Ovary (tissue), 9 donors: Measurements from ENCODE around the gene TMEM18. TPM values are rescaled to one million over a fixed set of nuclear protein-coding genes. Genes with fewer than 3 reads are reported as not detected.

ENCODE experiments used
- DNase-seq, 5 donors: peaks; one replicate each; pipeline ENCODE4 v3.0.0-alpha.2; 2019 to 2020
- H3K27ac ChIP-seq, 2 donors: fragments of 200-600 bp; one replicate each; pipeline versions ENCODE4 v1.5.1 to v1.8.0; 2019 to 2022
- H3K27me3 ChIP-seq: fragments of 200-600 bp; one replicate; pipeline ENCODE4 v1.8.0; 2022
- H3K36me3 ChIP-seq: fragments of 200-600 bp; sonication (generic); one replicate; pipeline ENCODE4 v1.5.1; 2019
- H3K4me1 ChIP-seq: one replicate; pipeline ENCODE4 v1.8.1; 2013; ENCODE audit warnings: mild to moderate bottlenecking, moderate library complexity; ENCODE audit not compliant: insufficient read depth
- H3K4me3 ChIP-seq: fragments of 200-600 bp; sonication (generic); one replicate; pipeline ENCODE4 v1.5.1; 2017
- H3K9me3 ChIP-seq, 2 donors: fragments of 200-600 bp in 1 of 2; sonication (generic) in 1 of 2; one replicate each; pipeline versions ENCODE4 v1.5.1 to v1.8.1; 2013 to 2019; ENCODE audit warnings: mild to moderate bottlenecking in 1 of 2, moderate library complexity in 1 of 2
- EP300 ChIP-seq: sonication (generic); formaldehyde crosslinking; IDR thresholded peaks from one replicate; pipeline ENCODE4 v1.6.1; 2017; ENCODE audit warnings: antibody characterized with exemption
- POLR2A ChIP-seq: fragments of 450-650 bp; IDR thresholded peaks from one replicate; pipeline ENCODE4 v1.6.1; 2017; ENCODE audit warnings: antibody characterized with exemption, mild to moderate bottlenecking, moderate library complexity
- WGBS, 3 donors: extraction: QIAGEN DNeasy Blood & Tissue Kit in 1 of 3; methylation state at CpG; one replicate each; pipeline versions ENCODE4 v1.1.5 to v1.1.7; 2013 to 2017; 5-methylcytosine and 5-hydroxymethylcytosine counted together
- intact Hi-C, 4 donors: fragments of 100-400 bp; cut with DNase I; formaldehyde crosslinking; loops; one replicate each; pipeline versions ENCODE4 v1.11.0 to v1.15.1; 2022 to 2023
- polyA plus RNA-seq, 2 donors: library from polyadenylated mRNA; stranded (reverse); fragments of 200-250 nt in 1 of 2; fragments of 350-450 nt in 1 of 2; fragmentation: Illumina TruSeq in 1 of 2; extraction: RNeasy Lipid Tissue Mini Kit (QIAGEN cat#74804) in 1 of 2; gene quantifications; one replicate each; pipeline ENCODE4 v1.2.3, GENCODE V29; 2013 to 2014
- total RNA-seq, 7 donors: library from RNA; depleted of rRNA in 2 of 7; stranded (reverse); fragments of >200 nt in 2 of 7; fragmentation: NEBNext Ultra II Directional in 3 of 7; extraction: Animal tissue kit (Norgen Biotek cat#: 25700) in 3 of 7; gene quantifications; one replicate each; pipeline versions ENCODE4 v1.1.0 to v1.2.4, GENCODE V29; 2016 to 2023
- TF ChIP-seq, protein P1 (sequence below), 3 donors: fragments of 450-650 bp in 2 of 3; fragments of 200-600 bp in 1 of 3; IDR thresholded peaks; one replicate each; pipeline versions ENCODE4 v1.5.1 to v1.8.0; 2016 to 2022; ENCODE audit warnings: antibody characterized with exemption in 3 of 3, mild to moderate bottlenecking in 1 of 3
- donor health status: DM: no; HTN: no; CAD: no; lungs with moderate emphysema.
- donor health status: DM: no; HTN: no; CAD: no.
- donor health status: Bipolar disorder and iron deficiency.
- donor health status: DM: yes; HTN: yes; CAD: no.
- donor health status: DM: no; HTN: no; CAD: no.
- donor health status: DM: yes; HTN: yes; CAD: no.

Gene TMEM18
- total and polyA plus RNA-seq, 9 donors: 27.5 to 48.5 (median 40.4) TPM

DNA sequence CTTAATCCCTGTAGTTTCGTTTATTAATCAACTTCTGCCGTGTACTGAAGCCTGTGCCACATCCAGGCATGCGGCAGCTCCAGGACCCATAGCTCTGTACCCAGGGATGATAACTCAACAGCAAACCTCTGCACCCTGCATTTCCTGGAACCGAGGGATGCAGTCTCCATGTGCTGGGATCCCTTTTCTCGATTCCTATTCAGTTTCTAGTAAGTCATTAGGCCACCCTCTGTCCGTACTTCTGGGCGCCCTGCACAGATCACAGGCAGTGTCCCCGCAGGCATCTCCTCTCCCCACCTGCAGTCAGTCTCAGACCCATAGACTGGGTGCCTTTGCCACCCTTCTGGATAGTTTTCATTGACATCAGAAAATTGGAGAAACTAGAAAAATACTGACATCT is 18.8 kb downstream of the TMEM18 start:
- DNase-seq: no peak
- Histone ChIP-seq H3K36me3 (no peaks in the 10 kb centered on the region), H3K4me3 (no peak overlapping the region), H3K4me1 (no peaks in the 10 kb centered on the region), H3K27me3 (no peaks in the 10 kb centered on the region), H3K9me3 (peaks cover 0 to 5% of the 10 kb centered on the region in 2 donors), H3K27ac (no peak overlapping the region)
- TF ChIP-seq POLR2A: no peak
- 69 to 89% (median 74%) methylated on average over 8 of the region's 8 CpGs for WGBS, 3 donors
- intact Hi-C loops: no loop called here

DNA sequence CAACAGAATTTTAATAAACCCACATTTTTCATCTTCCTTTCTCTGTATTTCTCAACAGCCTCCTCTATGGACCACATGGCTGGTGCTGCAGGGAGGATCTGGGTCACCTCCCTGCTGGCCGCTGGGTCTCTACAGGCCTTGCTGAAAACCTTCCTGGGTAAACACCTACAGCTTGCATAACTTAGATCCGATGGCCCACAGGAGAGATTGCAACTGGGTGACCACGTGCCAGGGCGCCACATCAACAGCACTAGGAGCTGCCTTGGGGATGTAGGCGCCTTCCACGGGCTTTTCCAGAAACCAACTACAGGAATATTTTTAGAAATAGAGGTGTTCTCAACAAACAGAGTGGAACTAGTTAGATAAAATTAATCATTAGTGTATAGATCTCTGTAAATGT is 19.4 kb downstream of the TMEM18 start:
- DNase-seq: no peak
- intact Hi-C loops: no loop called here
- Histone ChIP-seq H3K9me3 (peaks cover 0 to 3% of the 10 kb centered on the region in 2 donors), H3K27ac (no peak overlapping the region), H3K27me3 (no peaks in the 10 kb centered on the region), H3K4me1 (no peaks in the 10 kb centered on the region), H3K4me3 (no peak overlapping the region), H3K36me3 (no peaks in the 10 kb centered on the region)
- TF ChIP-seq EP300 (no peak), POLR2A (no peak)
- TF ChIP-seq, protein P1, sequence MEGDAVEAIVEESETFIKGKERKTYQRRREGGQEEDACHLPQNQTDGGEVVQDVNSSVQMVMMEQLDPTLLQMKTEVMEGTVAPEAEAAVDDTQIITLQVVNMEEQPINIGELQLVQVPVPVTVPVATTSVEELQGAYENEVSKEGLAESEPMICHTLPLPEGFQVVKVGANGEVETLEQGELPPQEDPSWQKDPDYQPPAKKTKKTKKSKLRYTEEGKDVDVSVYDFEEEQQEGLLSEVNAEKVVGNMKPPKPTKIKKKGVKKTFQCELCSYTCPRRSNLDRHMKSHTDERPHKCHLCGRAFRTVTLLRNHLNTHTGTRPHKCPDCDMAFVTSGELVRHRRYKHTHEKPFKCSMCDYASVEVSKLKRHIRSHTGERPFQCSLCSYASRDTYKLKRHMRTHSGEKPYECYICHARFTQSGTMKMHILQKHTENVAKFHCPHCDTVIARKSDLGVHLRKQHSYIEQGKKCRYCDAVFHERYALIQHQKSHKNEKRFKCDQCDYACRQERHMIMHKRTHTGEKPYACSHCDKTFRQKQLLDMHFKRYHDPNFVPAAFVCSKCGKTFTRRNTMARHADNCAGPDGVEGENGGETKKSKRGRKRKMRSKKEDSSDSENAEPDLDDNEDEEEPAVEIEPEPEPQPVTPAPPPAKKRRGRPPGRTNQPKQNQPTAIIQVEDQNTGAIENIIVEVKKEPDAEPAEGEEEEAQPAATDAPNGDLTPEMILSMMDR (IDR thresholded peaks at IDR 0.05): no peak
- whole genome bisulfite sequencing, 3 donors: 81 to 88% (median 84%) methylated on average over 6 of the region's 6 CpGs

GRCh38 chr2:656676-657075 is 20.5 kb downstream of the TMEM18 start:
- no peaks in the 10 kb centered on the region for H3K36me3 ChIP-seq
- peaks cover 0 to 3% of the 10 kb centered on the region in 2 donors for H3K9me3 ChIP-seq
- no peaks in the 10 kb centered on the region for H3K27me3 ChIP-seq
- no peak overlapping the region for H3K27ac ChIP-seq
- H3K4me3 ChIP-seq: no peak overlapping the region
- no peak for DNase-seq
- 84 to 88% (median 85%) methylated on average over 5 of the region's 5 CpGs for WGBS, 3 donors
- TF ChIP-seq POLR2A (no peak), EP300 (no peak)
- TF ChIP-seq, protein P1 (IDR thresholded peaks at IDR 0.05): no peak
- H3K4me1 ChIP-seq: no peaks in the 10 kb centered on the region
- intact Hi-C loops: no loop called here

GRCh38 chr2:655626-656025 is 21.6 kb downstream of the TMEM18 start:
- TF ChIP-seq, protein P1 (IDR thresholded peaks at IDR 0.05): no peak
- TF ChIP-seq POLR2A: no peak
- H3K36me3 ChIP-seq: no peaks in the 10 kb centered on the region
- no peak overlapping the region for H3K4me3 ChIP-seq
- H3K27ac ChIP-seq: no peak overlapping the region
- intact Hi-C loops: no loop called here
- H3K27me3 ChIP-seq: no peaks in the 10 kb centered on the region
- DNase-seq: no peak
- no peaks in the 10 kb centered on the region for H3K4me1 ChIP-seq
- H3K9me3 ChIP-seq: peaks cover 0 to 3% of the 10 kb centered on the region in 2 donors

DNA sequence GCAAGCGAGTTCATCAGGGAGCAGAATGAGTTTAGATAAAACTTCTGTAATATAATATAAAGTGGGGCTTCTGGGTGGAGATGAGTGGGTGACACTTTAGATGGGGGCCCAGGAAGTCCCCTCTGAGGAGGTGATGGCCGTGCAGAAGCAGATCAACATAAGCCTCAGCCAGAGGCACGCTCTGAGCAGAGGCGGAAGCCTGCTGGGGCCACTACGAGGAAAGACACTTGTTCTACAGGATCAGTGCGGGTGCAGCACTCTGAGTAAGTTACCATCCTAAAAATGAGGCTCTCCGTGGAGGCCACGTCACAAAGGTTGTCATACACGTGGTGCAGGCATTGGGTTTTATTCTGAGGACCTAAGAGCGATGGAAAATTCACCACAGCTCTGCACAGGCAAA is 22.3 kb downstream of the TMEM18 start:
- TF ChIP-seq POLR2A: no peak
- no peak for TF ChIP-seq EP300
- TF ChIP-seq, protein P1 (IDR thresholded peaks at IDR 0.05): no peak
- DNase-seq: no peak
- 82 to 85% (median 83%) methylated on average over 10 of the region's 10 CpGs for WGBS, 3 donors

More for the DNA sequence above, 22.3 kb downstream of the TMEM18 start:
- Histone ChIP-seq H3K27ac (no peak overlapping the region), H3K9me3 (peaks cover 0 to 3% of the 10 kb centered on the region in 2 donors), H3K27me3 (no peaks in the 10 kb centered on the region), H3K36me3 (no peaks in the 10 kb centered on the region), H3K4me1 (no peaks in the 10 kb centered on the region), H3K4me3 (no peak overlapping the region)
- intact Hi-C loops: no loop called here
